Measurements from ENCODE around the gene MACF1.

The MACF1 gene

GRCh38 chr1:39238476-39238875 lies 34.0 kb downstream of the MACF1 start:
- H3K27ac ChIP-seq: no peak overlapping the region
- no peak for TF ChIP-seq CTCF (IDR thresholded peaks at IDR 0.05; ENCODE audit: low read depth, low read length)
- no peak overlapping the region for H3K4me3 ChIP-seq (ENCODE audit: low read depth, low read length)
- no peaks in the 10 kb centered on the region for H3K9me3 ChIP-seq (ENCODE audit: severe bottlenecking)
- no peaks in the 10 kb centered on the region for H3K27me3 ChIP-seq (ENCODE audit: insufficient read depth, low read depth, severe bottlenecking)
- H3K36me3 ChIP-seq: peaks cover 10% of the 10 kb centered on the region; the same call in 1 of the 2 replicates
- DNase-seq: no peak

- no peak for TF ChIP-seq CTCF (IDR thresholded peaks at IDR 0.05; ENCODE audit: low read depth, low read length)
These were observed 35.5 kb downstream of the MACF1 start for GRCh38 chr1:39239968-39240367.

GRCh38 chr1:39243302-39243701 lies 38.8 kb downstream of the MACF1 start:
- Histone ChIP-seq H3K4me3 (ENCODE audit: low read depth, low read length) (no peak overlapping the region), H3K9me3 (ENCODE audit: severe bottlenecking) (no peaks in the 10 kb centered on the region), H3K27ac (no peak overlapping the region), H3K27me3 (ENCODE audit: insufficient read depth, low read depth, severe bottlenecking) (no peaks in the 10 kb centered on the region), H3K36me3 (peaks cover 8% of the 10 kb centered on the region; the same call in 1 of the 2 replicates)
- no peak for DNase-seq
- TF ChIP-seq CTCF (IDR thresholded peaks at IDR 0.05; ENCODE audit: low read depth, low read length): no peak

More at GRCh38 chr1:39239968-39240367, 35.5 kb downstream of the MACF1 start:
- Histone ChIP-seq H3K27me3 (ENCODE audit: insufficient read depth, low read depth, severe bottlenecking) (no peaks in the 10 kb centered on the region), H3K4me3 (ENCODE audit: low read depth, low read length) (no peak overlapping the region), H3K36me3 (peaks cover 10% of the 10 kb centered on the region; the same call in 1 of the 2 replicates), H3K27ac (no peak overlapping the region), H3K9me3 (ENCODE audit: severe bottlenecking) (no peaks in the 10 kb centered on the region)
- no peak for DNase-seq

GRCh38 chr1:39250460-39251240 lies 46.2 kb downstream of the MACF1 start:
- peaks cover 47% of the 10 kb centered on the region for H3K36me3 ChIP-seq
- H3K4me3 ChIP-seq (ENCODE audit: low read depth, low read length): no peak overlapping the region
- H3K9me3 ChIP-seq (ENCODE audit: severe bottlenecking): no peaks in the 10 kb centered on the region
- TF ChIP-seq CTCF (IDR thresholded peaks at IDR 0.05; ENCODE audit: low read depth, low read length): no peak
- H3K27me3 ChIP-seq (ENCODE audit: insufficient read depth, low read depth, severe bottlenecking): no peaks in the 10 kb centered on the region
- no peak overlapping the region for H3K27ac ChIP-seq
- no peak for DNase-seq

GRCh38 chr1:39255222-39255621 lies 50.7 kb downstream of the MACF1 start:
- TF ChIP-seq CTCF (IDR thresholded peaks at IDR 0.05; ENCODE audit: low read depth, low read length): no peak
- H3K27me3 ChIP-seq (ENCODE audit: insufficient read depth, low read depth, severe bottlenecking): no peaks in the 10 kb centered on the region
- H3K9me3 ChIP-seq (ENCODE audit: severe bottlenecking): no peaks in the 10 kb centered on the region
- no peak overlapping the region for H3K27ac ChIP-seq
- H3K4me3 ChIP-seq (ENCODE audit: low read depth, low read length): no peak overlapping the region
- peaks cover 77% of the 10 kb centered on the region for H3K36me3 ChIP-seq
- no peak for DNase-seq
